NK-92 (cell line): Measurements from ENCODE around the gene DUS2.
A peak's percentile ranks its signal among the peaks of the same experiment; 100 is the strongest.
"Not testable (repeated sequence)": the region's sequence is repeated elsewhere in the genome, so short reads cannot be mapped to it uniquely, and the experiment has no call there.

ENCODE experiments used
- DNase-seq: peaks from one replicate; lab custom pipeline; 2025; ENCODE audit not compliant: unreplicated experiment; lab: John Stamatoyannopoulos, UW

Gene DUS2

DNA sequence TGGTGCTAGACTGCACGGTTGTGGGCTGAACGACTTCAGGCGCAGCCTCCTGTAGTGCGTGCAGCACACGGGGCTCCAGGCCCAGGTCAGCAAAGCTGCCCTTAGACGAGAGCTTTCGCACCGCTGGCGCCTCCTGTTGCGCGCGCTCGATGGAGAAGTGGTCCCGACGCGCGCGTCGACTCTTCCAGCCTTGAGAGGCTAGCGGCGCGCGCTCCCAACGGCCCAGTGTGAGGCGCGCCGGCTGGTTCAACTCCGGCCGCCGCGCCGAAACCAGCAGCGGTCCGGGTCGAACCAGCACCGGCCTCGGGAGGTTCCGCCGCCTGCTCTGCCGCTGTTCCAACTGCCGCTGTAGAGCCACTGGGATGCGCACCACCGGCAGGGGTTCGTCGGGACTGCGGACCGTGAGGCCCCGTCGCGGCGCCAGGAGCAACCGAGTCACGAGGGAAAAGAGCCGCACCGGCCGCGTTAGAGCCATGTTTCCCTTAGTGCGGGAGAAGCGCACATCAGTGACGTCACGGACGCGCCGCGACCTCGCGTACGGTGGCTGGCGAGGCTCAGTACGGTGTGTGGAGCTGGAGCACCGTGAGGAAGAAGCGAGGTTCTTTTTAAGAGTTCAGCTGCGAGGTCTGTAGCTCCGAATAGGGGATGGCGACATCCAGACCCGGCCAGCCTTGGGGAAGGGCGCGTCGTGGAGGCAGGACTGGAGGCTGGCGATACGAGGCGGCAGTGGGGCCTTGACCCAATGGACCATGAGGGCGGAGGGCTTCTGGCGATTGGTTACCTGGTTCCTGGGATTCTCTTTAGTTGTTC is at the start of gene DUS2, which contains the start of gene DDX28:
Gene DUS2 (plus strand): TSS at position 557 of the 810 bp plus-strand sequence. CDS start 14,740 bp downstream, outside the sequence.
Gene DDX28 (minus strand): TSS at position 505 of the 810 bp plus-strand sequence. CDS start 30 bp downstream, at position 475.
- peak; percentile 48 for DNase-seq

DNA sequence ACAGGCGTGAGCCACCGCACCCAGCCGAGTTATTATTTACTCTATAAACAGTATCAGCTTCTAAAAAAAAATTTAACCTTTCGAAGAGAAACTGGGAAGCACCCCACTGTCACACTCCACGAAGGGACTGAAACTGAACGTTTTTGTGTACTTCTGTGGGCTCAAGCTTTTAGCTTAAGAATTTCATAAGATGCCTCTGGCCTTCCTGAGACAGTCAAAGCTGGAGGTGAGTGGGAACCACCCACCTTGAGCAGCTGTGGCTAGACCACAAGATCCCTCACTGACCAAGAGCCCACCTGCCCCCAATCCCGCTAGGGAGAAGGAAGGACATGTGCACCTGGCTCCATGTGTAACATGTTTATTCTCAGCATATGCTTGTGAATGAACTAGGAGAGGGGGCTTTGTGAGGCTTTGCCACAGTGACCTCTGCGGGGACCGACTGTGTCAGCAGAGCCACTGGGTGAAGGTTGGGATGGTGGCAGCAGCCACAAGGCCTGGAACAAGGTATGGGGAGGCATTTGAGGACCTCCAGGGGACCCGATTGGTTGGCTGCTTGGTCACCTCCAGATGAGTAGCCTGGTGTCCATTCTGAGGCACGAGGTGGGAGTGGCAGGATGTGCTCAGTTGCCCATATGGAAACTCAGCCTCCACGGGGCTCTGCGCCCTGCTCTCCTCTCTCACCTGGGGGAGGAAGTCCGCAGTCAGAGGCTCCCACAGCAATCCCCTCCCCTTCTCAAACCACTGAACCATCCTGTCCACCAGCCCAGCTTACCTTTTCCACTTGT is 47.6 kb upstream of the DUS2 start:
- DNase-seq, result no peak

DNA sequence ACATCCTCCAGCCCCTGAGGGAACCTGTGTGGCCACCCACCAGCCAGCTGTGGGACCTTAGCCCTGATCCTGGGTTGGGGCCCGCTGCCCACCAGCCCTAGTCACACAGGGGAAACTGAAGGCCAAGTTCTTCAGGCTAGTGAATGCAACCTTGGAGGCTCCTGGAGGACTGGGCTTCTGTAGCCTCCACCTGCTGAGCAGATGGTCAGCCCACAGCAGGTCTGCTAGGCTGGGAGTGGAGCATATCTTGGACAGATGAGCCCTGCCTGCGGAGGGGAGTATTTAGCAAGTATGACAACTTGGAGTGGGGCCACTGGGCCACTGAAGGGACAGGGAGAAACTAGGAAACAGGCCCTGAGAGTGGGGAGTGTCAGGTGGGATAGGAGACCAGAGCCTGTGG is 46.9 kb upstream of the DUS2 start:
- no peak for DNase-seq

DNA sequence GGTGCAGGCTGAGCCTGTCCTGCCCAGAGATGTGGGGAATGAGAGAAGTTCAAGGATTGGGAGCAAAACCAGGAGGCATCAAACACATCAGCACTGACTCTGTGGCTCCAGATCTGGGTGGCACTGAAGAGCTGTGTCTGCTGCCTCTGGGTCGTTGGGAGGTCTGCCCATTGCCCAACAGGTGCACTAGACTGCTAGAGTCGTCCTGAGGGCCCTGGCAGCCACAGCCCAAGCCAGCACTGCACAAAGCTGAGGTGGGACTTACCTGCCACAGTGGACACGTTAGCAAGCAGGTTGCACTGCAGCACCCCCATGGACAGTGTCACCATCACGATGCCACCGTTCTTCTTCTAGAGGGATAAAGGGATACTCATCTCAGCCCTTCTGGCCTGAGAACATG is 46.1 kb upstream of the DUS2 start:
- DNase-seq, result no peak

DNA sequence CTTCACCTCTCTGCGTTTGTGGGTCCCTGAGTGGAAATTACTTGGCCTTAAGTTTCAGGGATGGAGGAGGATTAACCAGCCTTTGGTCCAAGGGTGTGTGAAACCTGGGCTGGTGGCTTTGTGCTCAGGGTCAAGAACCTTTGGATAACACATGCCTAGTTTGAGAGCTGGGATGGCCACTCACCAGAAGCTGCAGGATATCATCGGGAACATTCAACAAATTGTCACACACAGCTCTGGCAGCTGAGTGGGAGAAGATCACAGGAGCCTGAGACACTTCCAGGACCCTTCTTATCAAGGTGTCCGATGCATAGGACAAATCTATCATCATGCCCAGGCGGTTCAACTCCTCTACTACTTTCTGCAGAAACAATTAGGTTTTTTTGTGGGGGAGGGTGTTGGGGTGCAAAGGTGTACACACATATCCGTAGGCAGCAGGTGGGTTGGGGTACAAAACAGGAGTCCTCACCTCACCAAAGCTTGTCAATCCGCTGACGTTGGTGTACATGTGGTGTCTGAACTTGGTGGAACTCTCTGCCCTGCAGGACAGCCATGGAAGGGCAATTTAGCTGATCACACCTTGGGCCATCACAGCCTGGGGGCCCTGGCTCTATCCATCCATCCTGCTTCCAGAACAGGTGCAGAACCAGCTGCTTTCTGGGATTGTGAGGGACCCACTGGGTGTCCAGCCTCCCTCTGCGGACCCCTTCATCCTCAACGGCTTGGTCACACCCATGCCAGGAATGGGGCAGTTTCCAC is 45.4 kb upstream of the DUS2 start:
- DNase-seq, result no peak

DNA sequence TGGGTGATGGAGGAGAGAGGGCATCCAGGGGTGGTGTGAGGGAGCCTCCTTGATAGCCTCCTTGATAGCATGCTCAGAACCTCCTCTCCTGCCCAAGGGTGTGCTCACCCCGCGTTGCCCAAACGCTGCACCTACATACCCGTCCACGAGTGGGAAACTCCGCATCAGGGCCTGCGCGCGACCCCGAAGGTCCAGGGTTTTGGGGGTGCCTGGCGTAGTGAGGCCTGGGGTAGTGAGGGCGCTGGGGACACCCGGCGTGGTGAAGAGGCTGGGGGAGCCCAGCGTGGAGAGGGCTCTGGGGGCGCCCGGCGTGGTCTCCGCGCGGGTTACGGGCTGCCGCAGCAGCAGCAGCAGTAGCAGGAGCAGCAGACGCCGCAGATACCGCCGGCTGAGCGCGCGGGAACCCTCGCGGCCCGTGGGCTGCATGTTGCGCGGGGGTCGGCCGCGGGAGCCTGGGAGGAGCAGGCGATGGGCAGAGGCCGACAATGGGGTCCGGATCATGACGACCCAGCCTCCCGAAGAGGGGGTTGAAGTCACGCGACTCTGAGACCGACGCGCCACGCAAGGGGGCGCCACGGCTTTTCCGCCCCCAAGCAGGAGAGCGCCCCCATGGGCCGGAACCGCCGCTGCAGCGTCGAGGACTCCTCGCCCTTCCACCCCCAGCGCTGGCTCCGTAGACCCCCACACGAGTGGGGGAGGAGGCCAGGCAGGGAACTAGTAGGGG is 43.0 kb upstream of the DUS2 start, which contains the start of gene DPEP3:
Gene DPEP3 (minus strand): TSS at position 545 of the 724 bp plus-strand sequence. CDS start 119 bp downstream, at position 426.
- DNase-seq, result no peak

DNA sequence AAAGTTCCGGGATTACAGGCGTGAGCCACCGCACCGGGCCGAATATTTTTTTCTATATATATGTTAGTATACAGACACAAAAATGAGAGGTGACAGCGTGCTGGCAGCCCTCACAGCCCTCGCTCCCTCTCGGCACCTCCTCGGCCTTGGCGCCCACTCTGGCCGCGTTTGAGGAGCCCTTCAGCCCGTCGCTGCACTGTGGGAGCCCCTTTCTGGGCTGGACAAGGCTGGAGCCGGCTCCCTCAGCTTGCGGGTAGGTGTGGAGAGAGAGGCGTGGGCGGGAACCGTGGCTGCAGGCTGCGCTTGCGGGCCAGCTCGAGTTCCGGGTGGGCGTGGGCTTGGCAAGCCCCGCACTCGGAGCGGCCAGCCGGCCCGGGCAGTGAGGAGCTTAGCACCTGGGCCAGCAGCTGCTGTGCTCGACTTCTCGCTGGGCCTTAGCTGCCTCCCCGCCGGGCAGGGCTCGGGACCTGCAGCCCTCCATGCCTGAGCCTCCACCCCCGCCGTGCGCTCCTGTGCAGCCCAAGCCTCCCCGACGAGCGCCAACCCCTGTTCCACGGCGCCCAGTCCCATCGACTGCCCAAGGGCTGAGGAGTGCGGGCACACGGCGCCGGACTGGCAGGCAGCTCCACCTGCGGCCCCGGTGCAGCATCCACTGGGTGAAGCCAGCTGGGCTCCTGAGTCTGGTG is 40.9 kb upstream of the DUS2 start:
- no peak for DNase-seq

DNA sequence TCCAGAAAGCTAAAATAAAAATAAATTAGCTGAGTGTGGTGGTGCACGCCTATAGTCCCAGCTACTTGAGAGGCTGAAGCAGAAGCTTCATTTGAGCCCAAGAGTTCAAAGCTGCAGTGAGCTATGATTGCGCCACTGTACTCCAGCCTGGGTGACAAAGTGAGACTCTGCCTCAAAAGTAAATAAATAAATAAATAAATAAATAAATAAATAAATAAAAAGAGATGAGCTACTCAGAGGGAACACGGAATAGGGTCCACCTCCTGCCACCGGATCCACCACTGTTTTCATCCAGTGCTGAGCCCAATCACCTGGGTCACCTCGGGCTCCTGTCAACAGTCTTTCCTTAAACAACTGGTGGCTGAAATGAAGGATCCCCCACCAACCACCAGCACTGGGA is 36.1 kb upstream of the DUS2 start:
- DNase-seq, result no peak

DNA sequence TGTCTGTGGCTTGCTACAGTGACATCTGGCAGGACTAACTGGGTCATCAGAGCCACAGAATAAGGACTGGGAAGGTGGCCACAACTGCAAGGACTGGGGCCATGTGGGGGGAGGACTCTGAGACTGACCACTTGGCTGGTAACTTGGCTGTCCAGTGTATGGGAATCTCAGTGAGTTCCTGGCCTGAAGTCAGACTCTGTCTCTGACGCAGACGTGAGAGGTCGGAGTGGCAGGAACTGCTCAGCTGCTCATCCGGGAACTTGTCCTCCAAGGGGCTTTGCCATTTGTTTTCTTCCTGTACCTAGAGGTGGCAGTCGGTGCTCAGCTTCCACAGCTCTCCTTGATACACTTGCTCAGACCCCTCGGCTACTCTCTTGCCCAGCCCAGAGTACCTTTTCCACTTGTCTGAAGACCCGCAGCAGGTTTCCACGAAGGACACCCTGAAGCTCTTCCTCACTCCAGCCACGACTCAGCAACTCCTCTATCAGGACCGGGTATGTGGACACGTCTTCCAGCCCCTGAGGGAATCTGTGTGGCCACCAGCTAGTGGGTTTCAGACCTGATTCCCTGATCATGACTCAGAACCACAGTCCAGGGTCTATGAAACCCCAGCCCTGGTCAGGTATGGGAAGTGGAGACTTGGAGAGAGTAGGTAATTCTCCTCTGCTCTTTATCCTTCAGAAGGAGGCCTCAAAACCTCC is 35.5 kb upstream of the DUS2 start:
- no peak for DNase-seq

DNA sequence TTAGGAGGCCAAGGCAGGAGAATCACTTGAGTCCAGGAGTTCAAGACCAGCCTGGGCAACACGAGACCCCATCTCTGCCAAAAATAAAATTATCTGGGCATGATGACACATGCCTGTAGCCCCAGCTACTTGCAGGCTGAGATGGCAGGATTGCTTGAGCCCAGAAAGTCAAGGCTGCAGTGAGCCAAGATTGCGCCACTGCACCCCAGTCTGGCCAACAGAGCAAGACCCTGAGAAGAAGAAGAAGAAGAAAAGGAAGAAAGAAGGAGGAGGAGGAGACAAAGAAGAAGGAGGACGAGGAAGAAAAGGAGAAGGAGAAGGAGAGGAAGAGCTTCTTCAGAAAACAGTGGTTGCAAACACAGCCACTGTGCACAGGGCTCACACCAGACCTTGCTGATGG is 34.4 kb upstream of the DUS2 start:
- DNase-seq, result no peak

DNA sequence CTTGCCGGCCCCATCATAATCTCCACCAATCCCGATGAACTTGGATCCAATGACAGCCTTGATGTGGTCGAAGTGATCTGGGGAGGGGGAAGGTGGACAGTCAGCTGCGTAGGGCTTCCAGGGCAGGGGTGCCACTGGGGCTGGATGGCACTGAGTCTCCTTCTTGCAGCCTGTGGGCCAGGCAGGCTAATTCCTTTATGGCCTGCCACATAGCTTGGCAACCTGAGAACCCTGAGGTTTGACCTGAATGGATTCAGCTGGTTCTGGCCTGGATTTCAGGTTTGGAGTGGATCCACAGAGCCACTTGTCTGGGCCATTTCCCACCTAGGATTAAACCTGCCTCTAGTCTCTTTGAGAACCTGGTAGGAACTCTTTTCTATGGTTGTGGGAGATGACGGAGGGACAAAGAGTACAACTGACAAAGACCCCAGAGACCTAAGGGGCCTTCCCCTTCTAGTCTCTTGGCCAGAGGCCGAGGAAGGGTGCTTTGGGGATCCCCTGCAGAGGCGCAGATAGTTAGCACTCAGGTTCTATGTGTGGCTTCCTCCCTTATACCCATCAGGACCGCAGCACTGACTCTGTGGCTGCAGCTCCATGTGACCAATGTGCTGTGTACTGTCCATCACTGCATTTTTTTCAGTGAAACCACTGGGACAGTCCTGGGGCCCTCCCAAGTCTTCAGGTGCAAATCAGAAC is 33.6 kb upstream of the DUS2 start:
- no peak for DNase-seq

DNA sequence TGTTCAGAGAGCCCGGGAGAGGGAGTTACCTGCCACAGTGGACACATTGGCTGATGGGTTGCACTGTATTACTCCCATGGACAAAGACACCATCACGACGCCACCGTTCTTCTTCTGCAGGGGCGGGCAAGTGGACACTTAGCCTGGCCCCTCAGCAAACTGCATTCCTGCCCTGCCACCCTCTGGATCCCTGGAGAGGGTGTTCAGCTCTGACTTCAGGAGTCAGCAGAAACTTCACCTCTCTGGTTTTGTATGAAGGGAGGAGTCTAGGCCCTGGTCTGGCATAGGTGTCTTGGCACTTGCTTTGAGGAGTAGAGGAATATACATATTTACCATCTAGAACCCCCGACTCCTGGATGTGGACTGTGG is 33.1 kb upstream of the DUS2 start:
- DNase-seq, result no peak

DNA sequence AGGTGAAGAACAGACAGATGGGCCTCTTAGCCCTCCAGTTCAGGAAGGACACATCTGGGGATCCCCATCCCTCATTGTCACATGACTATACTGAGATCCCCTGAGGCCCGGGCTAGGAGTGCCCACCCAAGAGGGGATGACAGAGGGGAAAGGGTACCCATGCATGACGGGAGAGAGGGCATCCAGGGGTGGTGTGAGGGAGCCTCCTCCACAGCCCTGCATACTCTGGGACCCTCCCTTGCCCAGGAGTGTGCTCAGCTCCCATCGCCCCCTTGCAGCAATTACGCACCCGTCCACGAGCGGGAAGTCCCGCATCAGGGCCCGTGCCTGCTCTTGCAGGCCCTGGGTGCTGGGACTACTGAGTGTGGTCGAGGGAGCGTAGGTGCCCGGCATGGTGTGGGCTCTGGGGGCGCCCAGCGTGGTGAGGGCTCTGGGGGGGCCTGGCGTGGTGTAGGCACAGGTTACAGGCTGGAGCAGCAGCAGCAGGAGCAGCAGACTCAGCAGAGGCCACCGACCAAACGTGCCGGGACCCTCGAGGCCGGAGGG is 30.4 kb upstream of the DUS2 start:
- DNase-seq, result no peak

DNA sequence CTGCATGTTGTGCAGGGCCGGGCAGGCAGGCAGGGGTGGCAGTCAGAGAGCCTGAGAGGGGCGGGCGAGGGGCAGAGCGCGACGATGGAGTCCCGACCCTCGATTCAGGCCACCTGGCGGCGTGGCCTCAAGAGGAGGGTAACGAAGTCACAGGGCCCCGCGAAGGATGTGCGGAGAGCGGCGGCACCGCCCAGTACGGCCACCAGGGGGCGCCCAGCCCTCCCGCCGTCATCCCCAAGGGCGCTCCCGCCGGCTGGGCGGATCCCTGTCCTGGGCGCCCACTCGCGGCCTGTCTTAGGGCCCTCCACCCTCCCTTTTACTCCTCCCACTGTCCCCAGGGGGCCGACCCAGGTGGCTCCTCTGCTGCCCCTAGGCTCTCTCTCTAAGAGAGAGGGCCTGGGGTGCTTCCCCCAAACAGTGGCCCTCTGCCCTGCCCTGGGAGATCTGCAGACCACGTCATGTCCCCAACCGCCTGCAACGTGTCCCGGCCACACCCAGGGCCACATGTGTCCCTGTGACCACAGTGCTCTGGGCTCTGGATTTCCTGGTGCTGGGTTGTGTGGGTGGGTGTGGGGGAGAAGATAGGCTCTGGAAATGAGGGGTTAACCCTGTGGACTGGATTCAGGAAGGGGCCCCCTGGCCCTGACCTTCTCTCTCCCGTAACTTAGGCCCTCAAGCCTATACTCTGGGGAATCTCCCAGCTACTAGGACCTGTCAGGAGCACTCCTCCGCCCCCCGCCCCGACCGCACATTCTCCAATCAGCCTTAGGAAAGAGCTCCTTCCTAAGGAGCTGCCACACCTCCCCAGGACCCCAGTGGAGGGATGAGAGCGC is 29.7 kb upstream of the DUS2 start:
- no peak for DNase-seq

DNA sequence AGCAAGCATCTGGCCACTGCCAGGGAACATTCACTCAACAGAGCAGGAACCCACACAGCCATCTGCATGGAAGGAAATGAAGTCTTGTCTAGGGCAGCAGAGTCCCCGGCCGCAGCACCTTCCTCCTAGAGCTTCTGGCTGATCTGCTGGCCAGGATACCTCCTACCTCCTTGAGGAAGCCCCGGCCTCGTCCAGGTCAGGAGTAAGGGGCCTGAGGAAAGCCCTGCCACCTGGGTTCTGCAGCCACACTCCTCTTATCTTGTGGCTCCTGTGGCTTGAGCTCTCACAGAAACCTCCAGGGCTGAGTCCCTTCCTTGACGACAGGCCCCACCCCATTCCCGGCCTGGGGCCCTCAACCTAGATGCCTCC is 29.1 kb upstream of the DUS2 start:
- not testable (repeated sequence) for DNase-seq

DNA sequence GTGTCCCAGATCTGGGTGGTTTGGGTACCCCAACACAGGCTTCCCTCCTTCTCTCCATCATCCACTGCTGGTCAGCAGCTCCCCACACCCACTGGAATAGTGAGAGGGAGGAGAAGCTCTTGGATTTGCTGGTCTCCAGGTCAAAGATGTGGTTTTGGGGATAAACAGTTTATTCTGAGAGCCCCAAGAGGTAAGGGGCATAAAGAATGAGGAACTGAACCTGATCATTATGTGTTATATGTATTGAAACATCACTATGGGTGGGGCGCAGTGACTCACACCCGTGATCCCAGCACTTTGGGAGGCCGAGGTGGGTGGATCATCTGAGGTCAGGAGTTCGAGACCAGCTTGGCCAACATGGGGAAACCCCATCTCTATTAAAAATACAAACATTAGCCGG is 27.7 kb upstream of the DUS2 start:
- DNase-seq, result no peak

DNA sequence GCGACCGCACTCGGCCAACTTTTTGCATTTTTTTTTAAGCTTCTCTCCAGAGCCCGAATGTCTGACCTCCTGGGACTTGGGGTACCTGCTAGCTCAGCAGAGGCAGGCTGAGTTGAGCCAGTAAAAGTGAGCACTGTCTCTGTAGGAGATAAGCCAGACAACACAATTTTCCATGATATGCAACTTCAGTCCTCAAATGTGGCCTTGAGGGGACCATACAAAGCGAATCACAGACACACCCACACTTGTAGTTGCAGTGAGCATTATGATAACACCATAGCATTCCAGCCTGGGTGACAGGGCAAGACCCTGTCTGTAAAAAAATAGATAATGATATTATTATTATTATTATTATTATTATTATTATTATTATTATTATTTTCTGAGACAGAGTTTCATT is 26.4 kb upstream of the DUS2 start:
- no peak for DNase-seq

DNA sequence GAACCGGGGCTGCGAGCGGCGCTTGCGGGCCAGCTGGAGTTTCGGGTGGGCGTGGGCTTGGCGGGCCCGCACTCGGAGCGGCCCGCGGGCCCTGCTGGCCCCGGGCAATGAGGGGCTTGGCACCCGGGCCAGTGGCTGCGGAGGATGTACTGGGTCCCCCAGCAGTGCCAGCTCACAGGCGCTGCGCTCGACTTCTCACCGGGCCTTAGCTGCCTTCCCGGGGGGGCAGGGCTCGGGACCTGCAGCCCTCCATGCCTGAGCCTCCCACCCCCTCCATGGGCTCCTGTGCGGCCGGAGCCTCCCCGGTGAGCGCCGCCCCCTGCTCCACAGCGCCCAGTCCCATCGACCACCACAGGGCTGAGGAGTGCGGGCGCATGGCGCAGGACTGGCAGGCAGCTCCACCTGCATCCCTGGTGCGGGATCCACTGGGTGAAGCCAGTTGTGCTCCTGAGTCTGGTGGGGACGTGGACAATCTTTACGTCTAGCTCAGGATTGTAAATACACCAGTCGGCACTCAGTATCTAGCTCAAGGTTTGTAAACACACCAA is 24.8 kb upstream of the DUS2 start:
- DNase-seq, result not testable (repeated sequence)
